Neutrophil (primary cell): ENCODE results near the gene FKBP1B.
"Not testable (repeated sequence)": the region's sequence is repeated elsewhere in the genome, so short reads cannot be mapped to it uniquely, and the experiment has no call there.

Experiments
- H3K27ac ChIP-seq: fragments of 200-600 bp; sonication (generic); 2 replicates; pipeline ENCODE4 v1.5.1; 2016; ENCODE audit warnings: mild to moderate bottlenecking, moderate library complexity
- H3K27me3 ChIP-seq: fragments of 200-600 bp; sonication (generic); 2 replicates; pipeline ENCODE4 v1.6.0; 2016; ENCODE audit warnings: mild to moderate bottlenecking
- H3K36me3 ChIP-seq: fragments of 200-600 bp; sonication (generic); 2 replicates; pipeline ENCODE4 v1.5.1; 2017
- H3K4me1 ChIP-seq, 2 experiments: fragments of 200-600 bp in 1 of 2; sonication (generic) in 1 of 2; 1 replicate in 1 of 2; 2 replicates in 1 of 2; pipeline versions ENCODE4 v1.5.1 to v1.6.1; 2013 to 2016; ENCODE audit warnings: low read depth in 1 of 2, low read length in 1 of 2, mild to moderate bottlenecking in 1 of 2, moderate library complexity in 1 of 2; ENCODE audit not compliant: control insufficient read depth in 1 of 2, insufficient read depth in 1 of 2
- H3K4me3 ChIP-seq, 2 experiments: fragments of 200-600 bp in 1 of 2; sonication (generic) in 1 of 2; 1 replicate in 1 of 2; 2 replicates in 1 of 2; pipeline ENCODE4 v1.5.1; 2013 to 2016; ENCODE audit warnings: low read depth in 1 of 2, low read length in 1 of 2, mild to moderate bottlenecking in 1 of 2, moderate library complexity in 1 of 2
- H3K9me3 ChIP-seq: fragments of 200-600 bp; sonication (generic); 2 replicates; pipeline ENCODE4 v1.5.1; 2016
- TF ChIP-seq, protein P1 (sequence below): fragments of 200-600 bp; sonication (generic); IDR thresholded peaks from 2 replicates; pipeline ENCODE4 v1.5.1; 2016; ENCODE audit warnings: antibody characterized with exemption

The FKBP1B gene

DNA sequence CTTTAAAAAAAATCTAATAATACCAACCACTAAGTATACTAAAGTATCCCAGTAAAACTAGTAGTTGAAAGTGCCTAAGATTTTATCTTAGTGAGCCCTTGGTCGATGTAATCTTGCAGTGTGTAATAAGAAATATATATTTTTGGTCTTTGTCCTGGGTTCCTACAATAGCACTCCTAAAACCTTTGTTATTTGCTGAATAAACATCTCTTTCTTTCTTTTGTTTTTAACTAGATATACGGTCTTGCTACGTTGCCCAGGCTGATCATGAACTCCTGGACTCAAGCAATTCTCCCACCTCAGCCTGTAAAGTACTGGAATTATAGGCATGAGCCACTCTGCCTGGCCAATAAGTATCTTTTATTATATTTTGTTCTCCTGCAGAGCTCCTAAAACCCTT lies 37.5 kb downstream of the FKBP1B start:
- TF ChIP-seq, protein P1, sequence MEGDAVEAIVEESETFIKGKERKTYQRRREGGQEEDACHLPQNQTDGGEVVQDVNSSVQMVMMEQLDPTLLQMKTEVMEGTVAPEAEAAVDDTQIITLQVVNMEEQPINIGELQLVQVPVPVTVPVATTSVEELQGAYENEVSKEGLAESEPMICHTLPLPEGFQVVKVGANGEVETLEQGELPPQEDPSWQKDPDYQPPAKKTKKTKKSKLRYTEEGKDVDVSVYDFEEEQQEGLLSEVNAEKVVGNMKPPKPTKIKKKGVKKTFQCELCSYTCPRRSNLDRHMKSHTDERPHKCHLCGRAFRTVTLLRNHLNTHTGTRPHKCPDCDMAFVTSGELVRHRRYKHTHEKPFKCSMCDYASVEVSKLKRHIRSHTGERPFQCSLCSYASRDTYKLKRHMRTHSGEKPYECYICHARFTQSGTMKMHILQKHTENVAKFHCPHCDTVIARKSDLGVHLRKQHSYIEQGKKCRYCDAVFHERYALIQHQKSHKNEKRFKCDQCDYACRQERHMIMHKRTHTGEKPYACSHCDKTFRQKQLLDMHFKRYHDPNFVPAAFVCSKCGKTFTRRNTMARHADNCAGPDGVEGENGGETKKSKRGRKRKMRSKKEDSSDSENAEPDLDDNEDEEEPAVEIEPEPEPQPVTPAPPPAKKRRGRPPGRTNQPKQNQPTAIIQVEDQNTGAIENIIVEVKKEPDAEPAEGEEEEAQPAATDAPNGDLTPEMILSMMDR: no peak
- no peaks in the 10 kb centered on the region for H3K9me3 ChIP-seq
- no peaks in the 10 kb centered on the region for H3K27me3 ChIP-seq
- no peak overlapping the region for H3K27ac ChIP-seq
- no peak overlapping the region for H3K4me3 ChIP-seq
- H3K4me1 ChIP-seq: peaks cover 48 to 51% of the 10 kb centered on the region in 2 experiments
- peaks cover 25% of the 10 kb centered on the region for H3K36me3 ChIP-seq

DNA sequence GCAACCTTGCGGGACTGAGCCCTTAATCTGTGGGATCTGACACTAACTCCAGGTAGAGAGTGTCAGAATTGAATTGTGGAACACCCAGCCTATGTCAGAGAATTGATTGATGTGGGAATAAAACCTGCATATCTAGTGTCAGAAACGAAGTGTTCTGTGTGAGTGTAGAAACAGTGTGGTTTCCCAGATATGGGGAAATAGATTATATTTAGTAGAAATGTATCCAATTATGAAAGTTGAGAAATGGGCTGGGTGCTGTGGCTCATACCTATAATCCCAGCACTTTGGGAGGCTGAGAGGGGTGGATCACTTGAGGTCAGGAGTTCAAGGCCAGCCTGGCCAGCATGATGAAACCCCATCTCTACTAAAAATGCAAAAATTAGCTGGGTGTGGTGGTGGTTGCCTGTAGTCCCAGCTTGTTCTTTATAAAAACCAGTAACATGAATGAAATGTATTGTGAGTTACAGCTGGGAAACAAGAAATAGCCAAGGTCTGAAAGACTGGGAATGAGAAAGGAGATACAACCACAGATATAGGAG lies 39.3 kb downstream of the FKBP1B start:
- Histone ChIP-seq H3K9me3 (no peaks in the 10 kb centered on the region), H3K27me3 (no peaks in the 10 kb centered on the region), H3K27ac (peak overlapping the region; percentile 9), H3K4me1 (peaks cover 30 to 33% of the 10 kb centered on the region in 2 experiments), H3K4me3 (no peak overlapping the region), H3K36me3 (peaks cover 20% of the 10 kb centered on the region)
- TF ChIP-seq, protein P1: no peak

DNA sequence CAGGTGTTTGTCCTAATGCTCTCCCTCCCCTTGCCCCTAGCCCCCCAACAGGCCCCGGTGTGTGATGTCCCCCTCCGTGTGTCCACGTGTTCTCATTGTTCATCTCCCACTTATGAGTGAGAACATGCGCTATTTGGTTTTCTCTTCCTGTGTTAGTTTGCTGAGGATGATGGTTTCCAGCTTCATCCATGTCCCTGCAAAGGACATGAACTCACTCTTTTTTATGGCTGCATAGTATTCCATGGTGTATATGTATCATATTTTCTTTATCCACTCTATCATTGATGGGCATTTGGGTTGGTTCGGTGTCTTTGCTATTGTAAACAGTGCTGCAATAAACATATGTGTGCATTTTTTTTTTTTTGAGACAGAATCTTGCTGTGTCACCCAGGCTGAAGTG lies 43.7 kb downstream of the FKBP1B start:
- H3K4me1 ChIP-seq: peaks cover 10 to 11% of the 10 kb centered on the region in 2 experiments
- not testable (repeated sequence) for H3K9me3 ChIP-seq, H3K27me3 ChIP-seq, H3K4me3 ChIP-seq, H3K27ac ChIP-seq
- H3K36me3 ChIP-seq: peaks cover 31% of the 10 kb centered on the region

DNA sequence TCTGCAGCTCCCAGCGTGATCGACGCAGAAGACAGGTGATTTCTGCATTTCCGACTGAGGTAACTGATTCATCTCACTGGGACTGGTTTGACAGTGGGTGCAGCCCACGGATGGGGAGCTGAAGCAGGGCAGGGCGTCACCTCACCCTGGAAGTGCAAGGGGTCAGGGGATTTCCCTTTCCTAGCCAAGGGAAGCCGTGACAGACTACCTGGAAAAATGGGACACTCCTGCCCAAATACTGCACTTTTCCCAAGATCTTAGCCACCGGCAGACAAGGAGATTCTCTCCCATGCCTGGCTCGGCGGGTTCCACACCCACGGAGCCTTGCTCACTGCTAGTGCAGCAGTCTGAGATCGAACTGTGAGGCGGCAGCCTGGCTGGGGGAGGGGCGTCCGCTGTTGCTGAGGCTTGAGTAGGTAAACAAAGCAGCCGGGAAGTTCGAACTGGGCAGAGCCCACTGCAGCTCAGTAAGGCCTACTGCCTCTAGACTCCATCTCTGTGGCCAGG lies 45.7 kb downstream of the FKBP1B start:
- H3K27me3 ChIP-seq: not testable (repeated sequence)
- H3K36me3 ChIP-seq: peaks cover 23% of the 10 kb centered on the region

DNA sequence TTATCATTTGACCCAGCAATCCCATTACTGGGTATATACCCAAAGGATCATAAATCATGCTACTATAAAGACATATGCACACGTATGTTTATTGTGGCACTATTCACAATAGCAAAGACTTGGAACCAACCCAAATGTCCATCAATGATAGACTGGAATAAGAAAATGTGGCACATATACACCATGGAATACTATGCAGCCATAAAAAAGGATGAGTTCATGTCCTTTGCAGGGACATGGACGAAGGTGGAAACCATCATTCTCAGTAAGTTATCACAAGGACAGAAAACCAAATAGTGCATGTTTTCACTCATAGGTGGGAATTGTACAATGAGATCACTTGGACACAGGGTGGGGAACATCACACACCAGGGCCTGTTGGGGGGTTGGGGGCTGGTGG lies 51.2 kb downstream of the FKBP1B start:
- not testable (repeated sequence) for H3K27me3 ChIP-seq, H3K4me1 ChIP-seq, H3K27ac ChIP-seq, H3K9me3 ChIP-seq, H3K4me3 ChIP-seq
- H3K36me3 ChIP-seq: peaks cover 28% of the 10 kb centered on the region

More for the DNA sequence above, 45.7 kb downstream of the FKBP1B start:
- not testable (repeated sequence) for H3K4me1 ChIP-seq, H3K27ac ChIP-seq, H3K4me3 ChIP-seq, H3K9me3 ChIP-seq

DNA sequence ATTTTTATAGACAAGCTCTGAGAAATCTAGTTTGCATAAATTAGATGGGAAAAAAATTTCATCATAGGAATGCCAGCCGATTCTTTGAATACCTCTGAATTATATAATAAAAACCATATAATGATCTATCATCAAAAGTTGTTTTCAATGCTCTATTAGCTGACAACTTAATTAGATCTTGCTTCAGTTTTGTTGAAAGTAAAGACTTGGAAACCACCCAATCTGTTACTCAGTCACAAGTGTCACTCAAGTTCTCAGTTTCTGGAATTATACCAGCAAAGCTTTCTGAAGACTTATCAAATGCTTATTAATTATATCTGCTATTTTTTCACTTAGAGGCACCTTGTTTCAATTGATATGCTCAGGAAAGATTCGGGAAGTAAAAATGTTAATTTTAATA lies 52.5 kb downstream of the FKBP1B start:
- H3K27ac ChIP-seq: no peak overlapping the region
- H3K9me3 ChIP-seq: no peaks in the 10 kb centered on the region
- H3K4me3 ChIP-seq: no peak overlapping the region
- TF ChIP-seq, protein P1: no peak
- H3K27me3 ChIP-seq: no peaks in the 10 kb centered on the region
- peaks cover 20% of the 10 kb centered on the region for H3K36me3 ChIP-seq
- no peaks in the 10 kb centered on the region for H3K4me1 ChIP-seq

DNA sequence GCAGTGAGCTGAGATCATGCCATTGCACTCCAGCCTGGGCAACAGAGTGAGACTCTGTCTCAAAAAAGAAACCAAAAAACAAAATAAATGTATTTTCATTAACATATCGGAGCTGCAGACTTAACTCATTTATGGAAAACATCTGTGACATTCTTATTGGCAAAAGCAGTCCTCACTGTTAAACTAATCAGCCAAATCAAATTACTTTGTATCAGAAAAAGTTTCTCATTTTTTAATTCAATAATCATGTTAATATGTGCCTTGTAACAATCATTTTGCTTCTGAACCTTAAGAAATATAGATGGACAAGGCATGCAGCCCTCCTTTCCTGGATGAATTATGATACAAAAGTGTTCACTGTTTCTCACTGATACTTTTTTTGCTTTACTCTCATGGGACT lies 53.1 kb downstream of the FKBP1B start:
- no peaks in the 10 kb centered on the region for H3K9me3 ChIP-seq
- TF ChIP-seq, protein P1: no peak
- no peak overlapping the region for H3K4me3 ChIP-seq
- peaks cover 20% of the 10 kb centered on the region for H3K36me3 ChIP-seq
- no peaks in the 10 kb centered on the region for H3K4me1 ChIP-seq
- no peak overlapping the region for H3K27ac ChIP-seq
- no peaks in the 10 kb centered on the region for H3K27me3 ChIP-seq
